Measurements from ENCODE around the gene PEAK1. TPM values are rescaled to one million over a fixed set of nuclear protein-coding genes. Genes with fewer than 3 reads are reported as not detected.

Gene PEAK1
- total RNA-seq, 4 donors from 2014 or later: 51.1 to 82.2 (median 58.1) TPM

- H3K27me3 ChIP-seq: no peaks in the 10 kb centered on the region
- no peaks in the 10 kb centered on the region for H3K4me1 ChIP-seq
- in situ Hi-C loops (cut with MboI; ENCODE audit: low pct_ligation_motif_present in 1 of 4, low pct_unique_long_range_greater_than_20kb in 1 of 4, low sequenced_read_pairs in 3 of 4) (no loop called here), intact Hi-C loops (cut with DNase I; ENCODE audit: low total_unique reads) (no loop called here)
- no peaks in the 10 kb centered on the region for H3K36me3 ChIP-seq
- DNase-seq: no peak
- no peak overlapping the region for H3K4me3 ChIP-seq
- no peaks in the 10 kb centered on the region for H3K9me3 ChIP-seq
- H3K27ac ChIP-seq: no peak overlapping the region
- TF ChIP-seq POLR2A (IDR thresholded peaks at IDR 0.05) (no peak), EP300 (IDR thresholded peaks at IDR 0.05; ENCODE audit: low read depth) (no peak), POLR2AphosphoS5 (IDR thresholded peaks at IDR 0.05) (no peak), CTCF (IDR thresholded peaks at IDR 0.05) (no peak)
- 86 to 90% methylated on average over 3 to 7 of the region's 7 CpGs for WGBS, 2 donors (ENCODE audit: low coverage in 1 of 2)
These were observed 323.4 kb downstream of the PEAK1 start for GRCh38 chr15:77096541-77096940.

- H3K4me1 ChIP-seq: no peaks in the 10 kb centered on the region
- intact Hi-C loops (cut with DNase I; ENCODE audit: low total_unique reads) (no loop called here), in situ Hi-C loops (cut with MboI; ENCODE audit: low pct_ligation_motif_present in 1 of 4, low pct_unique_long_range_greater_than_20kb in 1 of 4, low sequenced_read_pairs in 3 of 4) (no loop called here)
- no peaks in the 10 kb centered on the region for H3K9me3 ChIP-seq
- TF ChIP-seq POLR2AphosphoS5 (IDR thresholded peaks at IDR 0.05) (no peak), CTCF (IDR thresholded peaks at IDR 0.05) (no peak), EP300 (IDR thresholded peaks at IDR 0.05; ENCODE audit: low read depth) (no peak), POLR2A (IDR thresholded peaks at IDR 0.05) (no peak)
- WGBS, 2 donors (ENCODE audit: low coverage in 1 of 2): 67 to 72% methylated on average over 3 to 4 of the region's 4 CpGs
- H3K27ac ChIP-seq: no peak overlapping the region
- no peaks in the 10 kb centered on the region for H3K27me3 ChIP-seq
- H3K4me3 ChIP-seq: no peak overlapping the region
- no peak for DNase-seq
- H3K36me3 ChIP-seq: no peaks in the 10 kb centered on the region
These were observed 323.8 kb downstream of the PEAK1 start for GRCh38 chr15:77096138-77096537.

DNA sequence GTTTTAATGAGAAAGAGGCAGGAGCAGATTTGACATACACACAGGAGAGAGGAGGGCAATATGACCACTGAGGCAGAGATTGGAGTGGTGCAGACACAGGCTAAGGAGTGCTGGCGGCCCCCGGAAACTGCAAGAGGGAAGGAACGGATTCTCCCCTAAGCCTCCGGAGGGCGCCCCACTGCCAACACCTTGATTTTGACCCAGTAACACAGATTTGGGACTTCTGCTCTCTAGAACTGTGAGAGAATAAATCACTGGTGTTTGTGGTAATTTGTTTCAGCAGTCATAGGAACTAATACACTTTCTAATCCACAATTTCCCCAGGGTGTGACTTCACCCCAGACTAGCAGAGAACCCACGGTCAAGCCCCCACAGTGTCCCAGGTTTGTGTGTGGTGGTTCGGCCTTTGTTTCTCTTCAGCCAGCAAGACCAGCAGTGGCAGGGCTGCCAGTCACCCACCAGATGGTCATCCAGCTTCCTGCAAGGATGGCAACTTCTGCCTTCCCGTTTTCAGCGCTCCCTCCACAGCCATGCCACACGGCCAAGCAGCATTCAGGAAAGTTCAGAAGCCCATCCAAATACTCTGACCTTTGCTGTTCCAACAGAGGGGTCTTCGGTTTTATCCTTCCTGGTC, 325.4 kb downstream of the PEAK1 start:
- 82 to 90% methylated on average over 3 to 11 of the region's 11 CpGs for WGBS, 2 donors (ENCODE audit: low coverage in 1 of 2)

GRCh38 chr15:77093436-77093835, 326.5 kb downstream of the PEAK1 start:
- TF ChIP-seq EP300 (IDR thresholded peaks at IDR 0.05; ENCODE audit: low read depth) (no peak), CTCF (IDR thresholded peaks at IDR 0.05) (no peak), POLR2AphosphoS5 (IDR thresholded peaks at IDR 0.05) (no peak), POLR2A (IDR thresholded peaks at IDR 0.05) (no peak)
- no peak overlapping the region for H3K27ac ChIP-seq
- 92 to 96% methylated on average over 1 of the region's 1 CpG for WGBS, 2 donors (ENCODE audit: low coverage in 1 of 2)
- H3K4me3 ChIP-seq: no peak overlapping the region
- no peaks in the 10 kb centered on the region for H3K4me1 ChIP-seq
- no peak for DNase-seq
- no peaks in the 10 kb centered on the region for H3K27me3 ChIP-seq
- no peaks in the 10 kb centered on the region for H3K9me3 ChIP-seq
- H3K36me3 ChIP-seq: no peaks in the 10 kb centered on the region
- intact Hi-C loops (cut with DNase I; ENCODE audit: low total_unique reads): no loop called here
- in situ Hi-C loops (cut with MboI; ENCODE audit: low pct_ligation_motif_present in 1 of 4, low pct_unique_long_range_greater_than_20kb in 1 of 4, low sequenced_read_pairs in 3 of 4): no loop called here

More for the DNA sequence above, 325.4 kb downstream of the PEAK1 start:
- Histone ChIP-seq H3K4me1 (no peaks in the 10 kb centered on the region), H3K27ac (no peak overlapping the region), H3K9me3 (no peaks in the 10 kb centered on the region), H3K27me3 (no peaks in the 10 kb centered on the region), H3K36me3 (no peaks in the 10 kb centered on the region), H3K4me3 (no peak overlapping the region)
- intact Hi-C loops (cut with DNase I; ENCODE audit: low total_unique reads) (no loop called here), in situ Hi-C loops (cut with MboI; ENCODE audit: low pct_ligation_motif_present in 1 of 4, low pct_unique_long_range_greater_than_20kb in 1 of 4, low sequenced_read_pairs in 3 of 4) (no loop called here)
- DNase-seq: no peak
- no peak for TF ChIP-seq EP300 (IDR thresholded peaks at IDR 0.05; ENCODE audit: low read depth)
- TF ChIP-seq CTCF (IDR thresholded peaks at IDR 0.05): no peak
- TF ChIP-seq POLR2A (IDR thresholded peaks at IDR 0.05): no peak
- TF ChIP-seq POLR2AphosphoS5 (IDR thresholded peaks at IDR 0.05): no peak
